A673 (cell line): ENCODE results near the gene MTHFD2L. TPM values are rescaled to one million over a fixed set of nuclear protein-coding genes. Genes with fewer than 3 reads are reported as not detected.

Experiments
- BruUV-seq: library from RNA; stranded (reverse); fragments of 400-500 nt; replicated peaks from 2 replicates; lab custom pipeline; 2021; lab: Mats Ljungman, UMichigan
- CTCF ChIA-PET: fragments of 300-600 bp; sonication (Branson Sonifier 250); formaldehyde crosslinking; loops from one replicate; lab custom pipeline; 2022; ENCODE audit warnings: antibody characterized with exemption; lab: Charles Lee
- POLR2A ChIA-PET: fragments of 300-600 bp; sonication (Branson Sonifier 250); formaldehyde crosslinking; loops from one replicate; lab custom pipeline; 2022; ENCODE audit warnings: antibody characterized with exemption; ENCODE audit not compliant: low non-redundant PET; lab: Charles Lee
- DNase-seq: peaks from one replicate; pipeline ENCODE4 v3.0.0-alpha.2; 2015; ENCODE audit warnings: low spot score
- H3K27ac ChIP-seq: fragments of 200-600 bp; sonication (generic); 2 replicates; pipeline ENCODE4 v1.5.1; 2016; ENCODE audit warnings: mixed run types, low read depth, mild to moderate bottlenecking, mixed read lengths, antibody characterized with exemption, low read length; ENCODE audit not compliant: poor library complexity, severe bottlenecking
- H3K27me3 ChIP-seq: fragments of 200-600 bp; sonication (generic); replicated peaks from 2 replicates; pipeline ENCODE4 v1.6.1; 2017; ENCODE audit warnings: mixed run types, low read depth, mild to moderate bottlenecking, mixed read lengths, antibody characterized with exemption, low read length; ENCODE audit not compliant: insufficient read depth, poor library complexity
- H3K36me3 ChIP-seq: fragments of 200-600 bp; sonication (generic); 2 replicates; pipeline ENCODE4 v1.6.1; 2016; ENCODE audit warnings: mixed run types, mild to moderate bottlenecking, mixed read lengths, antibody characterized with exemption, low read length; ENCODE audit not compliant: insufficient read depth, poor library complexity, severe bottlenecking
- H3K4me1 ChIP-seq: fragments of 200-600 bp; sonication (generic); 2 replicates; pipeline ENCODE4 v1.6.1; 2017; ENCODE audit warnings: mixed run types, mild to moderate bottlenecking, mixed read lengths, antibody characterized with exemption, low read length; ENCODE audit not compliant: insufficient read depth, poor library complexity, severe bottlenecking
- H3K4me3 ChIP-seq: fragments of 200-600 bp; sonication (generic); 2 replicates; pipeline ENCODE4 v1.5.1; 2016; ENCODE audit warnings: low read depth, mixed run types, mild to moderate bottlenecking, mixed read lengths, low read length; ENCODE audit not compliant: poor library complexity, severe bottlenecking
- H3K9me3 ChIP-seq: fragments of 200-600 bp; sonication (generic); 2 replicates; pipeline ENCODE4 v1.6.1; 2016; ENCODE audit warnings: mixed run types, low read depth, mild to moderate bottlenecking, mixed read lengths, antibody characterized with exemption, low read length; ENCODE audit not compliant: poor library complexity, severe bottlenecking
- EZH2 ChIP-seq: fragments of 200-600 bp; sonication (generic); IDR thresholded peaks from 2 replicates; pipeline ENCODE4 v1.6.1; 2017; ENCODE audit warnings: borderline replicate concordance, low read depth, mild to moderate bottlenecking, mixed read lengths, antibody characterized with exemption, low read length; ENCODE audit not compliant: poor library complexity, severe bottlenecking
- intact Hi-C: fragments of 100-400 bp; cut with micrococcal nuclease; formaldehyde crosslinking; loops from one replicate; pipeline ENCODE4 v1.10.0; 2022; ENCODE audit not compliant: unreplicated experiment
- total RNA-seq: library from RNA; stranded (reverse); gene quantifications from 2 replicates; pipeline ENCODE4 v1.2.3, GENCODE V29; 2021
- TF ChIP-seq, protein P1 (sequence below): fragments of 300-800, 200-600 bp; sonication (generic); conservative IDR thresholded peaks from 2 replicates; pipeline ENCODE4 v1.5.1; 2017; ENCODE audit warnings: low read depth, mild to moderate bottlenecking, antibody characterized with exemption, low read length, moderate library complexity, mixed read lengths

Gene MTHFD2L
- total RNA-seq, 1 experiment from 2014 or later = 11.4 TPM

DNA sequence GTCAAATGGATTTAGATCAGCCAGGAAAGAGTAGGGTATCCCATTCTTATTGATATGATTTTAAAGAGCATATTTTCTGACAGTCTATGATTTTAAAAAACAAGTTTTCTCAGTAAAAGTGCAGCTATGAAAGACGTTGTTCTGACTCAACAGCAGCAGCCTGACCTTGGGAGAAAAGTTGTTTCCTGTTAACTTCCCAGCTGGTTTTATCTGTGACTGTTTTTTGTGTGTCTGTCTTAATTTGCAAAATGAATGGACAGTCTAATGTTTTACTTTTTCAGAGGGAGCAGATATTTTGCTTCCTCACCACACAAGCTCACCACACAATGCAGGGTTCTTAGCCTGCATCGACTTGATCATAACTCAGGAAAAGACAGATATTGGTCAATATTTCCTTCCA is 764 bp upstream of the MTHFD2L start:
- Histone ChIP-seq H3K27ac (peak overlapping the region; percentile 79), H3K4me3 (peak overlapping the region; percentile 58), H3K27me3 (no peaks in the 10 kb centered on the region), H3K36me3 (peaks cover 8% of the 10 kb centered on the region), H3K4me1 (peaks cover 5% of the 10 kb centered on the region), H3K9me3 (no peaks in the 10 kb centered on the region)
- ChIA-PET POLR2A (no interaction called here), CTCF (no interaction called here)
- intact Hi-C loops = no loop called here
- no TSS peak for BruUV-seq
- DNase-seq = no peak
- TF ChIP-seq, protein P1, sequence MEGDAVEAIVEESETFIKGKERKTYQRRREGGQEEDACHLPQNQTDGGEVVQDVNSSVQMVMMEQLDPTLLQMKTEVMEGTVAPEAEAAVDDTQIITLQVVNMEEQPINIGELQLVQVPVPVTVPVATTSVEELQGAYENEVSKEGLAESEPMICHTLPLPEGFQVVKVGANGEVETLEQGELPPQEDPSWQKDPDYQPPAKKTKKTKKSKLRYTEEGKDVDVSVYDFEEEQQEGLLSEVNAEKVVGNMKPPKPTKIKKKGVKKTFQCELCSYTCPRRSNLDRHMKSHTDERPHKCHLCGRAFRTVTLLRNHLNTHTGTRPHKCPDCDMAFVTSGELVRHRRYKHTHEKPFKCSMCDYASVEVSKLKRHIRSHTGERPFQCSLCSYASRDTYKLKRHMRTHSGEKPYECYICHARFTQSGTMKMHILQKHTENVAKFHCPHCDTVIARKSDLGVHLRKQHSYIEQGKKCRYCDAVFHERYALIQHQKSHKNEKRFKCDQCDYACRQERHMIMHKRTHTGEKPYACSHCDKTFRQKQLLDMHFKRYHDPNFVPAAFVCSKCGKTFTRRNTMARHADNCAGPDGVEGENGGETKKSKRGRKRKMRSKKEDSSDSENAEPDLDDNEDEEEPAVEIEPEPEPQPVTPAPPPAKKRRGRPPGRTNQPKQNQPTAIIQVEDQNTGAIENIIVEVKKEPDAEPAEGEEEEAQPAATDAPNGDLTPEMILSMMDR = no peak
- no peak for TF ChIP-seq EZH2

DNA sequence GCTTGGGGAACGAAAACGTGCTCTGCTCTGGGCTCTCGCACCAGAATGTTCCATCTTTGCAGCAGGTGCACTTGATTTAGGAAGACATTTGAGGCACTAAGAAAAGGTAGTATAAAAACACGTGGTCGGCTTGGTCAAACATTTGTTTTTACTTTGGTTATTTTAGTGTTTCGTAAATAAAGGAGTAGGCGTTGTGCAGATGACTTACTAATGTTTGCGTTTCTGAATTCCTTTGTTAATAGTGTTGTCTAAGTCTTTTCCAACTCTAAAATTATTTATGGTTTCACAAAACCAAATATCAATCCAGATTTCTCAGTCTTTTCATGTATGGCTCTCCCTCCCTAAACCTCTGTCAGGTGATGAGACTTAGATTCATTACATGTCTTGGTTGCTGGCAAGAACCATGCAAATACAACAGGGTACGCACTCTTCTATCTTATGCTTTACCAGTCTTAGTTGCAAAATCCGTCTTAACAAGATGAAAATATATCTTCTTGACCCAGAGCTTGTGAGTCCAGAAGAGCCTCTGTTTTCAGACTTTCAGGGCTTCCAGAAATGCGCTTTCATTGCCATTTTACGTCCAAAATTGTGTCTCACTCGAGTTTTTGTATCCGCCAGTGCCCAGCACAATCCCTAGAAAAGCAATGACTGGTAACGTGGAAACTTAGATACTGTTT is 686 bp downstream of the MTHFD2L start:
- Histone ChIP-seq H3K27ac (peak overlapping the region; percentile 79), H3K9me3 (no peaks in the 10 kb centered on the region), H3K36me3 (peaks cover 8% of the 10 kb centered on the region), H3K4me1 (peaks cover 5% of the 10 kb centered on the region), H3K4me3 (peak overlapping the region; percentile 58), H3K27me3 (no peaks in the 10 kb centered on the region)
- ChIA-PET POLR2A (no interaction called here), CTCF (no interaction called here)
- TF ChIP-seq, protein P1 = no peak
- no peak for TF ChIP-seq EZH2
- TSS peak; percentile 40 for BruUV-seq
- no peak for DNase-seq
- intact Hi-C loops = no loop called here

DNA sequence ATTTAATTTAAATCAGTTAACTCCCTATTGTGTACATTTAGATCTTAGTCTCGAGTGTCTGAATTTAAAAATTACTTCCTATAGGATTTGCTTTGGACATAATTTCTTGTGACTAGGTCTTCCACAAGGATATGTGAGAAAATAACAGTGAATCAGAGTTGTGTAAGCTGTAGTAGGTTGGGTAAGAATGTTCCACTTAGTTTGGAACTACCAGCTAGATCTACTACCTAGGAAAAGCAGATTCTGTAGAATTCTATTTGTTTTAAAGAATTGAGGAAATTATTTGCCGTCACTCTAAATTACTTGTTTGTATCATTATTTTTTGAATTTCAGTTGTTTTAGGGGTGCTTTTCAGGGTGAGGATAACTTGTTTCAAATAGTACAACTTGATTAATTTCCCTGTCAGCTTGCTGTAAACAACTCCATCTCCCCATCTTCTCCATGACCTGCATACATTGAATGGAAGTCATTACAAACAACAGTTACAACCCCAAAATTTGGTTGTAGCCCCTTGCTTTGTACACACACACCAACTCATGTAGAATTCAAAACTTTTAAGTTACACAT is 1.3 kb downstream of the MTHFD2L start:
- no peak for TF ChIP-seq EZH2
- TF ChIP-seq, protein P1 = no peak
- ChIA-PET POLR2A (no interaction called here), CTCF (no interaction called here)
- BruUV-seq = no TSS peak
- Histone ChIP-seq H3K4me1 (peaks cover 5% of the 10 kb centered on the region), H3K9me3 (no peaks in the 10 kb centered on the region), H3K4me3 (peak overlapping the region; percentile 58), H3K27ac (peak overlapping the region; percentile 11), H3K36me3 (peaks cover 8% of the 10 kb centered on the region), H3K27me3 (no peaks in the 10 kb centered on the region)
- intact Hi-C loops = no loop called here
- DNase-seq = no peak
